Prostate gland (tissue), 2 donors: Measurements from ENCODE around the gene COL11A2. TPM values are rescaled to one million over a fixed set of nuclear protein-coding genes. Genes with fewer than 3 reads are reported as not detected.
A peak's percentile ranks its signal among the peaks of the same experiment; 100 is the strongest.
"Not testable (repeated sequence)": the region's sequence is repeated elsewhere in the genome, so short reads cannot be mapped to it uniquely, and the experiment has no call there.

Source experiments
- DNase-seq: peaks from one replicate; pipeline ENCODE4 v3.0.0-alpha.2; 2019; ENCODE audit warnings: low spot score
- H3K27ac ChIP-seq, 2 donors: fragments of 200-600 bp; sonication (generic); 2 replicates each; pipeline ENCODE4 v1.5.1; 2017 to 2019
- H3K27me3 ChIP-seq: fragments of 200-600 bp; sonication (generic); replicated peaks from 2 replicates; pipeline ENCODE4 v1.5.1; 2019; ENCODE audit not compliant: insufficient read depth
- H3K36me3 ChIP-seq, 2 donors: fragments of 200-600 bp; sonication (generic); 1 replicate in 1 of 2; 2 replicates in 1 of 2; pipeline versions ENCODE4 v1.5.1 to v1.8.1; 2017 to 2019
- H3K4me1 ChIP-seq: fragments of 200-600 bp; sonication (generic); replicated peaks from 2 replicates; pipeline ENCODE4 v1.5.1; 2019
- H3K4me3 ChIP-seq, 2 donors: fragments of 200-600 bp; sonication (generic); 2 replicates each; pipeline ENCODE4 v1.5.1; 2017 to 2019
- H3K9me3 ChIP-seq: fragments of 200-600 bp; sonication (generic); 2 replicates; pipeline ENCODE4 v1.5.1; 2017
- POLR2A ChIP-seq: fragments of 450-650 bp; IDR thresholded peaks from one replicate; pipeline ENCODE4 v1.6.1; 2016; ENCODE audit warnings: antibody characterized with exemption, mild to moderate bottlenecking
- POLR2AphosphoS5 ChIP-seq: sonication (generic); formaldehyde crosslinking; IDR thresholded peaks from one replicate; pipeline ENCODE4 v1.6.1; 2017; ENCODE audit warnings: antibody characterized with exemption
- whole genome bisulfite sequencing: methylation state at CpG from one replicate; pipeline ENCODE4 v1.1.5; 2018; 5-methylcytosine and 5-hydroxymethylcytosine counted together
- intact Hi-C: fragments of 100-400 bp; cut with DNase I; formaldehyde crosslinking; loops from one replicate; pipeline ENCODE4 v1.14.2; 2022
- total RNA-seq, 2 donors: library from RNA; depleted of rRNA; stranded (reverse); fragments of >200 nt; gene quantifications; one replicate each; pipeline ENCODE4 v1.1.0, GENCODE V29; 2016
- TF ChIP-seq, protein P1 (sequence below), 4 experiments: fragments of 200-600 bp in 2 of 4; fragments of 450-650 bp in 2 of 4; sonication (generic) in 2 of 4; IDR thresholded peaks; 1 replicate in 3 of 4; 2 replicates in 1 of 4; pipeline ENCODE4 v1.5.1; 2016 to 2019; ENCODE audit warnings: antibody characterized with exemption in 4 of 4, mild to moderate bottlenecking in 2 of 4, moderate library complexity in 2 of 4

Gene COL11A2
- total RNA-seq, 2 donors from 2014 or later = 0.91 to 3.6 TPM

- DNase-seq = no peak
- H3K4me3 ChIP-seq = no peak overlapping the region
- intact Hi-C loops = no loop called here
- no peaks in the 10 kb centered on the region for H3K4me1 ChIP-seq
- TF ChIP-seq POLR2AphosphoS5 = no peak
- TF ChIP-seq, protein P1, sequence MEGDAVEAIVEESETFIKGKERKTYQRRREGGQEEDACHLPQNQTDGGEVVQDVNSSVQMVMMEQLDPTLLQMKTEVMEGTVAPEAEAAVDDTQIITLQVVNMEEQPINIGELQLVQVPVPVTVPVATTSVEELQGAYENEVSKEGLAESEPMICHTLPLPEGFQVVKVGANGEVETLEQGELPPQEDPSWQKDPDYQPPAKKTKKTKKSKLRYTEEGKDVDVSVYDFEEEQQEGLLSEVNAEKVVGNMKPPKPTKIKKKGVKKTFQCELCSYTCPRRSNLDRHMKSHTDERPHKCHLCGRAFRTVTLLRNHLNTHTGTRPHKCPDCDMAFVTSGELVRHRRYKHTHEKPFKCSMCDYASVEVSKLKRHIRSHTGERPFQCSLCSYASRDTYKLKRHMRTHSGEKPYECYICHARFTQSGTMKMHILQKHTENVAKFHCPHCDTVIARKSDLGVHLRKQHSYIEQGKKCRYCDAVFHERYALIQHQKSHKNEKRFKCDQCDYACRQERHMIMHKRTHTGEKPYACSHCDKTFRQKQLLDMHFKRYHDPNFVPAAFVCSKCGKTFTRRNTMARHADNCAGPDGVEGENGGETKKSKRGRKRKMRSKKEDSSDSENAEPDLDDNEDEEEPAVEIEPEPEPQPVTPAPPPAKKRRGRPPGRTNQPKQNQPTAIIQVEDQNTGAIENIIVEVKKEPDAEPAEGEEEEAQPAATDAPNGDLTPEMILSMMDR (IDR thresholded peaks at IDR 0.05) = no peak
- TF ChIP-seq POLR2A = no peak
- no peaks in the 10 kb centered on the region for H3K27me3 ChIP-seq
- 45% methylated on average over 4 of the region's 4 CpGs for WGBS
- H3K36me3 ChIP-seq = no peaks in the 10 kb centered on the region
- H3K9me3 ChIP-seq = no peaks in the 10 kb centered on the region
- H3K27ac ChIP-seq = no peak overlapping the region
These were observed 37.9 kb downstream of the COL11A2 start for GRCh38 chr6:33154349-33154748.

DNA sequence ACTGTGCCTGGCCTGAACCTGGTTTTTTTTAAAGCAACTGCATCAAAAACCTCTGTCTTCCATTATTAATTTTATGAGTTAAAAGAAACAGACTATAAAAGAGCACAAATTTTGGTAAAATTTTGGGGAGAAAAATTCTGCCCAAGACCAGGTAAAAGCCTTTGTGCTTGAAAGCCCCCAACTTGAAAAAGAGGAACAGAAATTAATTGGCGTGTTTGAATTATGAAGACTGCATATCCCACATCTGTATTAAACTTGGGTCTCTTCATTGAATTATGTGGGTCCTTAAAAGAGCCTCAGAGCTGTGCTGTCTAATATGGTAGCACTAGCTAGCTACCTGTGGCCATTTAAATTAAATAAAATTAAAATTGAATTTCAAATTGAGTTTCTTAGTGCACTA, 41.2 kb downstream of the COL11A2 start:
- 94% methylated on average over 1 of the region's 1 CpG for WGBS
- intact Hi-C loops = no loop called here
- Histone ChIP-seq H3K4me1 (no peaks in the 10 kb centered on the region), H3K9me3 (no peaks in the 10 kb centered on the region), H3K36me3 (no peaks in the 10 kb centered on the region), H3K27ac (no peak overlapping the region), H3K4me3 (no peak overlapping the region), H3K27me3 (no peaks in the 10 kb centered on the region)
- DNase-seq = no peak
- no peak for TF ChIP-seq POLR2AphosphoS5
- no peak for TF ChIP-seq POLR2A
- TF ChIP-seq, protein P1 (IDR thresholded peaks at IDR 0.05) = no peak

GRCh38 chr6:33150560-33150959, 41.7 kb downstream of the COL11A2 start:
- WGBS = 99% methylated on average over 3 of the region's 3 CpGs
- H3K27me3 ChIP-seq, H3K4me3 ChIP-seq, DNase-seq, intact Hi-C loops, H3K27ac ChIP-seq, H3K9me3 ChIP-seq, H3K4me1 ChIP-seq, H3K36me3 ChIP-seq: not testable (repeated sequence)

GRCh38 chr6:33147807-33148666, 44.2 kb downstream of the COL11A2 start:
- peak; percentile 27 for DNase-seq

GRCh38 chr6:33144373-33144772, 47.9 kb downstream of the COL11A2 start:
- peak; percentile 51 for DNase-seq
- TF ChIP-seq POLR2AphosphoS5 (peak; percentile 86), POLR2A (no peak)
- TF ChIP-seq, protein P1 (IDR thresholded peaks at IDR 0.05) = peak in 1 of 4 experiments; percentile 23
- no peaks in the 10 kb centered on the region for H3K27me3 ChIP-seq
- no peaks in the 10 kb centered on the region for H3K36me3 ChIP-seq
- H3K9me3 ChIP-seq = no peaks in the 10 kb centered on the region
- WGBS = 7% methylated on average over 1 of the region's 1 CpG
- no peak overlapping the region for H3K27ac ChIP-seq
- intact Hi-C loops = loop anchor here (10.0 kb wide), 1 partner anchor 130 kb away; no protein-coding TSS in a partner anchor
- H3K4me1 ChIP-seq = no peaks in the 10 kb centered on the region
- H3K4me3 ChIP-seq = no peak overlapping the region

More at GRCh38 chr6:33147807-33148666, 44.2 kb downstream of the COL11A2 start:
- Histone ChIP-seq H3K9me3 (no peaks in the 10 kb centered on the region), H3K36me3 (no peaks in the 10 kb centered on the region), H3K4me1 (no peaks in the 10 kb centered on the region), H3K27ac (no peak overlapping the region), H3K27me3 (no peaks in the 10 kb centered on the region), H3K4me3 (no peak overlapping the region)
- 39% methylated on average over 8 of the region's 8 CpGs for WGBS
- intact Hi-C loops = loop anchor here (10.0 kb wide), 1 partner anchor 133 kb away; no protein-coding TSS in a partner anchor
- TF ChIP-seq POLR2A = no peak
- TF ChIP-seq, protein P1 (IDR thresholded peaks at IDR 0.05) = peak in 3 of 4 experiments; percentile 71 to 84 (median 83)
- peak; percentile 34 for TF ChIP-seq POLR2AphosphoS5
